HepG2 (cell line): ENCODE results near the gene GPRIN1. TPM values are rescaled to one million over a fixed set of nuclear protein-coding genes. Genes with fewer than 3 reads are reported as not detected.

ENCODE experiments used
- ATF1 ChIP-seq: IDR thresholded peaks from 2 replicates; pipeline ENCODE4 v1.6.1; 2016; ENCODE audit warnings: mild to moderate bottlenecking, control low read depth
- FOXO1 ChIP-seq: sonication (generic); formaldehyde crosslinking; IDR thresholded peaks from 2 replicates; pipeline ENCODE4 v1.4.0; 2020; ENCODE audit warnings: missing genetic modification reagents
- RFXANK ChIP-seq: IDR thresholded peaks from 2 replicates; pipeline ENCODE4 v1.6.1; 2016
- RXRB ChIP-seq: IDR thresholded peaks from 2 replicates; pipeline ENCODE4 v1.6.1; 2016; ENCODE audit warnings: borderline replicate concordance, missing genetic modification reagents, missing compliant biosample characterization
- SALL2 ChIP-seq: sonication (generic); formaldehyde crosslinking; IDR thresholded peaks from 2 replicates; pipeline ENCODE4 v1.8.1; 2023; ENCODE audit warnings: mild to moderate bottlenecking, missing genetic modification reagents, inconsistent platforms
- SNRNP70 ChIP-seq: fragments of 200-400 bp; formaldehyde crosslinking; IDR thresholded peaks from 2 replicates; pipeline ENCODE4 v1.6.1; 2017; ENCODE audit warnings: mild to moderate bottlenecking, low read depth, low read length, moderate library complexity
- SRSF9 ChIP-seq: fragments of 200-400 bp; formaldehyde crosslinking; IDR thresholded peaks from 2 replicates; pipeline ENCODE4 v1.6.1; 2018; ENCODE audit warnings: borderline replicate concordance, mild to moderate bottlenecking, low read depth, low read length; ENCODE audit not compliant: insufficient read depth, poor library complexity, severe bottlenecking
- TCF7L2 ChIP-seq: IDR thresholded peaks from 2 replicates; pipeline ENCODE4 v1.6.1; 2011; ENCODE audit warnings: mild to moderate bottlenecking, low read depth, low read length, moderate library complexity
- ZFYVE20 ChIP-seq: sonication (generic); formaldehyde crosslinking; IDR thresholded peaks from 2 replicates; pipeline ENCODE4 v1.8.0; 2023; ENCODE audit warnings: low read depth, mild to moderate bottlenecking, moderate library complexity, missing genetic modification reagents, borderline replicate concordance
- ZKSCAN1 ChIP-seq: fragments of 150-350 bp; IDR thresholded peaks from 2 replicates; pipeline ENCODE4 v1.6.1; 2014; ENCODE audit warnings: low read length
- ZNF282 ChIP-seq: fragments of 450-650 bp; IDR thresholded peaks from 2 replicates; pipeline ENCODE4 v1.6.1; 2018; ENCODE audit not compliant: partially characterized antibody
- ZNF335 ChIP-seq: sonication (generic); formaldehyde crosslinking; IDR thresholded peaks from 2 replicates; pipeline ENCODE4 v1.4.0; 2020; ENCODE audit warnings: missing genetic modification reagents
- ZNF570 ChIP-seq: sonication (generic); formaldehyde crosslinking; IDR thresholded peaks from 2 replicates; pipeline ENCODE4 v1.4.0; 2020; ENCODE audit warnings: mild to moderate bottlenecking, missing genetic modification reagents, borderline replicate concordance
- polyA plus RNA-seq, 8 experiments: library from polyadenylated mRNA; depleted of rRNA in 3 of 8; stranded (reverse) in 7 of 8; unstranded in 1 of 8; fragments of >200 nt; fragmentation: Illumina TruSeq in 4 of 8; extraction: Trizol in 4 of 8; gene quantifications; 2 replicates each; pipeline versions ENCODE4 v1.2.1 to v1.2.3, GENCODE V29; 2011 to 2016; ENCODE audit warnings: low read depth in 4 of 8, missing spikeins in 1 of 8, mixed read lengths in 1 of 8; ENCODE audit not compliant: insufficient read depth in 1 of 8
- total RNA-seq, 5 experiments: library from RNA; depleted of rRNA; stranded (reverse); fragments of >200 nt; fragmentation: Illumina TruSeq; extraction: Trizol; gene quantifications; 2 replicates each; pipeline ENCODE4 v1.2.3, GENCODE V29; 2016; ENCODE audit warnings: low read depth in 1 of 5
- TF ChIP-seq, protein P1 (sequence below): IDR thresholded peaks from 2 replicates; pipeline ENCODE4 v1.6.1; 2016; ENCODE audit warnings: low read depth, control low read depth
- TF ChIP-seq, protein P2 (sequence below): sonication (generic); formaldehyde crosslinking; IDR thresholded peaks from 2 replicates; pipeline ENCODE4 v1.4.0; 2020; ENCODE audit warnings: missing genetic modification reagents, mild to moderate bottlenecking, borderline replicate concordance
- TF ChIP-seq, protein P3 (sequence below): sonication (generic); formaldehyde crosslinking; IDR thresholded peaks from 2 replicates; pipeline ENCODE4 v1.4.0; 2020; ENCODE audit warnings: missing genetic modification reagents
- TF ChIP-seq, protein P4 (sequence below): sonication (generic); formaldehyde crosslinking; IDR thresholded peaks from 2 replicates; pipeline ENCODE4 v1.5.0; 2020; ENCODE audit warnings: mild to moderate bottlenecking, missing genetic modification reagents, borderline replicate concordance

Gene GPRIN1
- total and polyA plus RNA-seq, 2 of the 13 experiments (the other 11 are each of a cell fraction or from before 2014, with no cell fraction given), result 0.32 to 2.0 TPM

DNA sequence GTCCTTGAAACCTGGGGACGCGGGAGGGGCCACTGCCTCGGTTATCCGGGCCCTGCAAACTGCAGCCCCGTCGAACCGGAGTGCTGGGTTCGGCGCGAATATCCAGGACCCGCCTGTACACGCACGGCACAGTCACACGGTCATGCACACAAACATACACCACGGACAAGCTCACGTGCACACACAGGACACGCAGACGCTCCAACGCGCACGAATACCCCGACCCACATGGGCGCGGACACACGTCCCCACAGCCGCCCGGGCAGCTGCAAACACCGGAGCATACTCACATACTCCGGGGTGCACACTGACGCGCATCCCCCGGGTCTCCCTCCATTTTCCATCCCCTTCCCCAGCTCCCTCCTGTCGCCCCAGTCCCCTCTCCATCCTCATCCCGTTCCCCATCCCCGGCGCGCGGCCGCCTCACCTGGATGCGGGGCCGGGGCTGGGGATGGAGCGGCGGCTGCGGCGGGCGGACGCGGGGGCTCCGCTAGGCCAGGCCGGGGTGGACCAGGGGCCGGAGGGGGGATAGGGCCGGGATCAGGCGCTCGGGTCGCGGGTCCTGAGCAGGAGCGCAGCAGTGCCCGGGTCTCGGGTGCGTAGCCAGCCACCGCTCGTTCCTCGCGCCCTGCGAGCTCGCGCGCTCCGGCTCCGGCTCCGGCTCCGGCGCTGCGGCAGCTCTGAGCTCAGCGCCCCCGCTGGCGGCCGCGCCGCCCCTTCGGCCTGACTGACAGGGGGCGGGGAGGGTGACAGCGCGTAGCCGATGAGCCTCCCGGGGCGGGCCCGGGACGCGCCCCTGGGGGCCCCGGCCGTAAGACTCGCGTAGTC, 20.1 kb upstream of the GPRIN1 start, which contains the start of the genes EIF4E1B and SNCB (continued):
- TF ChIP-seq, protein P1, sequence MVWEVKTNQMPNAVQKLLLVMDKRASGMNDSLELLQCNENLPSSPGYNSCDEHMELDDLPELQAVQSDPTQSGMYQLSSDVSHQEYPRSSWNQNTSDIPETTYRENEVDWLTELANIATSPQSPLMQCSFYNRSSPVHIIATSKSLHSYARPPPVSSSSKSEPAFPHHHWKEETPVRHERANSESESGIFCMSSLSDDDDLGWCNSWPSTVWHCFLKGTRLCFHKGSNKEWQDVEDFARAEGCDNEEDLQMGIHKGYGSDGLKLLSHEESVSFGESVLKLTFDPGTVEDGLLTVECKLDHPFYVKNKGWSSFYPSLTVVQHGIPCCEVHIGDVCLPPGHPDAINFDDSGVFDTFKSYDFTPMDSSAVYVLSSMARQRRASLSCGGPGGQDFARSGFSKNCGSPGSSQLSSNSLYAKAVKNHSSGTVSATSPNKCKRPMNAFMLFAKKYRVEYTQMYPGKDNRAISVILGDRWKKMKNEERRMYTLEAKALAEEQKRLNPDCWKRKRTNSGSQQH (CRISPR knock-in tag), result no peak
- TF ChIP-seq SNRNP70 (no peak), SRSF9 (no peak), ZNF570 (CRISPR knock-in tag) (no peak), ZKSCAN1 (no peak), RFXANK (no peak), ATF1 (CRISPR knock-in tag) (no peak), TCF7L2 (no peak), ZNF282 (no peak), ZNF335 (CRISPR knock-in tag) (no peak), RXRB (CRISPR knock-in tag) (no peak), SALL2 (CRISPR knock-in tag) (no peak), FOXO1 (CRISPR knock-in tag) (no peak), ZFYVE20 (CRISPR knock-in tag) (no peak)
- TF ChIP-seq, protein P2, sequence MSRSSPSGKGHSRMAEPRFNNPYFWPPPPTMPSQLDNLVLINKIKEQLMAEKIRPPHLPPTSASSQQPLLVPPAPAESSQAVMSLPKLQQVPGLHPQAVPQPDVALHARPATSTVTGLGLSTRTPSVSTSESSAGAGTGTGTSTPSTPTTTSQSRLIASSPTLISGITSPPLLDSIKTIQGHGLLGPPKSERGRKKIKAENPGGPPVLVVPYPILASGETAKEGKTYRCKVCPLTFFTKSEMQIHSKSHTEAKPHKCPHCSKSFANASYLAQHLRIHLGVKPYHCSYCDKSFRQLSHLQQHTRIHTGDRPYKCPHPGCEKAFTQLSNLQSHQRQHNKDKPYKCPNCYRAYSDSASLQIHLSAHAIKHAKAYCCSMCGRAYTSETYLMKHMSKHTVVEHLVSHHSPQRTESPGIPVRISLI (CRISPR knock-in tag), result no peak
- TF ChIP-seq, protein P3, sequence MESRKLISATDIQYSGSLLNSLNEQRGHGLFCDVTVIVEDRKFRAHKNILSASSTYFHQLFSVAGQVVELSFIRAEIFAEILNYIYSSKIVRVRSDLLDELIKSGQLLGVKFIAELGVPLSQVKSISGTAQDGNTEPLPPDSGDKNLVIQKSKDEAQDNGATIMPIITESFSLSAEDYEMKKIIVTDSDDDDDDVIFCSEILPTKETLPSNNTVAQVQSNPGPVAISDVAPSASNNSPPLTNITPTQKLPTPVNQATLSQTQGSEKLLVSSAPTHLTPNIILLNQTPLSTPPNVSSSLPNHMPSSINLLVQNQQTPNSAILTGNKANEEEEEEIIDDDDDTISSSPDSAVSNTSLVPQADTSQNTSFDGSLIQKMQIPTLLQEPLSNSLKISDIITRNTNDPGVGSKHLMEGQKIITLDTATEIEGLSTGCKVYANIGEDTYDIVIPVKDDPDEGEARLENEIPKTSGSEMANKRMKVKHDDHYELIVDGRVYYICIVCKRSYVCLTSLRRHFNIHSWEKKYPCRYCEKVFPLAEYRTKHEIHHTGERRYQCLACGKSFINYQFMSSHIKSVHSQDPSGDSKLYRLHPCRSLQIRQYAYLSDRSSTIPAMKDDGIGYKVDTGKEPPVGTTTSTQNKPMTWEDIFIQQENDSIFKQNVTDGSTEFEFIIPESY (CRISPR knock-in tag), result no peak
- TF ChIP-seq, protein P4, sequence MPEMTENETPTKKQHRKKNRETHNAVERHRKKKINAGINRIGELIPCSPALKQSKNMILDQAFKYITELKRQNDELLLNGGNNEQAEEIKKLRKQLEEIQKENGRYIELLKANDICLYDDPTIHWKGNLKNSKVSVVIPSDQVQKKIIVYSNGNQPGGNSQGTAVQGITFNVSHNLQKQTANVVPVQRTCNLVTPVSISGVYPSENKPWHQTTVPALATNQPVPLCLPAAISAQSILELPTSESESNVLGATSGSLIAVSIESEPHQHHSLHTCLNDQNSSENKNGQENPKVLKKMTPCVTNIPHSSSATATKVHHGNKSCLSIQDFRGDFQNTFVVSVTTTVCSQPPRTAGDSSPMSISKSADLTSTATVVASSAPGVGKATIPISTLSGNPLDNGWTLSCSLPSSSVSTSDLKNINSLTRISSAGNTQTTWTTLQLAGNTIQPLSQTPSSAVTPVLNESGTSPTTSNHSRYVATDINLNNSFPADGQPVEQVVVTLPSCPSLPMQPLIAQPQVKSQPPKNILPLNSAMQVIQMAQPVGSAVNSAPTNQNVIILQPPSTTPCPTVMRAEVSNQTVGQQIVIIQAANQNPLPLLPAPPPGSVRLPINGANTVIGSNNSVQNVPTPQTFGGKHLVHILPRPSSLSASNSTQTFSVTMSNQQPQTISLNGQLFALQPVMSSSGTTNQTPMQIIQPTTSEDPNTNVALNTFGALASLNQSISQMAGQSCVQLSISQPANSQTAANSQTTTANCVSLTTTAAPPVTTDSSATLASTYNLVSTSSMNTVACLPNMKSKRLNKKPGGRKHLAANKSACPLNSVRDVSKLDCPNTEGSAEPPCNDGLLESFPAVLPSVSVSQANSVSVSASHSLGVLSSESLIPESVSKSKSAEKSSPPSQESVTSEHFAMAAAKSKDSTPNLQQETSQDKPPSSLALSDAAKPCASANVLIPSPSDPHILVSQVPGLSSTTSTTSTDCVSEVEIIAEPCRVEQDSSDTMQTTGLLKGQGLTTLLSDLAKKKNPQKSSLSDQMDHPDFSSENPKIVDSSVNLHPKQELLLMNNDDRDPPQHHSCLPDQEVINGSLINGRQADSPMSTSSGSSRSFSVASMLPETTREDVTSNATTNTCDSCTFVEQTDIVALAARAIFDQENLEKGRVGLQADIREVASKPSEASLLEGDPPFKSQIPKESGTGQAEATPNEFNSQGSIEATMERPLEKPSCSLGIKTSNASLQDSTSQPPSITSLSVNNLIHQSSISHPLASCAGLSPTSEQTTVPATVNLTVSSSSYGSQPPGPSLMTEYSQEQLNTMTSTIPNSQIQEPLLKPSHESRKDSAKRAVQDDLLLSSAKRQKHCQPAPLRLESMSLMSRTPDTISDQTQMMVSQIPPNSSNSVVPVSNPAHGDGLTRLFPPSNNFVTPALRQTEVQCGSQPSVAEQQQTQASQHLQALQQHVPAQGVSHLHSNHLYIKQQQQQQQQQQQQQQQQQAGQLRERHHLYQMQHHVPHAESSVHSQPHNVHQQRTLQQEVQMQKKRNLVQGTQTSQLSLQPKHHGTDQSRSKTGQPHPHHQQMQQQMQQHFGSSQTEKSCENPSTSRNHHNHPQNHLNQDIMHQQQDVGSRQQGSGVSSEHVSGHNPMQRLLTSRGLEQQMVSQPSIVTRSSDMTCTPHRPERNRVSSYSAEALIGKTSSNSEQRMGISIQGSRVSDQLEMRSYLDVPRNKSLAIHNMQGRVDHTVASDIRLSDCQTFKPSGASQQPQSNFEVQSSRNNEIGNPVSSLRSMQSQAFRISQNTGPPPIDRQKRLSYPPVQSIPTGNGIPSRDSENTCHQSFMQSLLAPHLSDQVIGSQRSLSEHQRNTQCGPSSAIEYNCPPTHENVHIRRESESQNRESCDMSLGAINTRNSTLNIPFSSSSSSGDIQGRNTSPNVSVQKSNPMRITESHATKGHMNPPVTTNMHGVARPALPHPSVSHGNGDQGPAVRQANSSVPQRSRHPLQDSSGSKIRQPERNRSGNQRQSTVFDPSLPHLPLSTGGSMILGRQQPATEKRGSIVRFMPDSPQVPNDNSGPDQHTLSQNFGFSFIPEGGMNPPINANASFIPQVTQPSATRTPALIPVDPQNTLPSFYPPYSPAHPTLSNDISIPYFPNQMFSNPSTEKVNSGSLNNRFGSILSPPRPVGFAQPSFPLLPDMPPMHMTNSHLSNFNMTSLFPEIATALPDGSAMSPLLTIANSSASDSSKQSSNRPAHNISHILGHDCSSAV, result no peak
- TF ChIP-seq, all 625 proteins: peak for 17
